ENCODE measurements around the gene PMFBP1.

PMFBP1 gene

DNA sequence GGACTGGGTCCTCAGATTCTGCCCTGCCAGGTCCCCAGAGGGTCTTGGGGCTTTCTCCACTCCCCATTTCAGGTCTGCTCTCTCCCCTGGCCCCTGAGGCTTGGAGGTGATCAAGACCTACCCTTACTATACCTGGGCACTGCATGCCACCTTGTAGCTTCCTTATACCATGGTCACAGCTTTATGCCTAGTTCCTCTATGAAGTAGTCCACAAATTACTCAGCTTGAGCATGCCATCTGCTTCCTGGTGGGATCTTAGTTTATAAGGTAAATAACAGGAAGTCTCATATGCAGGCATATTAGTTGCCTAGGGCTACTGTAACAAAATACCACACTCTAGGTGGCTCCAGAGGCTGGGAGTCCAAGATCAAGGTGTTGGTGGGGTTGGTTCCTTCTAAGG, 11.0 kb upstream of the PMFBP1 start:
- DNase-seq (ENCODE audit: low read depth in 2 of 2): no peak

GRCh38 chr16:72179204-72179970, 7.4 kb upstream of the PMFBP1 start:
- DNase-seq (ENCODE audit: low read depth in 2 of 2): no peak

DNA sequence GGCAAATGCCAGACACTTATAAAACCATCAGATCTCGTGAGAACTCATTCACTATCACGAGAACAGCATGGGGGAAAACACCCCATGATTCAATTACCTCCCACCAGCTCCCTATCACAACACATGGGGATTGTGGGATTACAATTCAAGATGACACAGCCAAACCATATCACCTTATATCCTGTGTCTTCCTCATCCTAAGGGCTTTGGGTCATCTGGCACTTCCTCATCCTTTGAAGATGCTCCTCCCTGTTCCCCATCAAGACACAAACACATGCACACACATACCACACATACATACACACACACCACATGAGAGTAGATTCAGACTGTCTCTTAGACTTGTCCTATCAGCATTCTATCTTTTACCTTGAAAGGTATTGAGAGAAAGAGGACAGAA, 2.8 kb upstream of the PMFBP1 start:
- no peak for DNase-seq (ENCODE audit: low read depth in 2 of 2)

DNA sequence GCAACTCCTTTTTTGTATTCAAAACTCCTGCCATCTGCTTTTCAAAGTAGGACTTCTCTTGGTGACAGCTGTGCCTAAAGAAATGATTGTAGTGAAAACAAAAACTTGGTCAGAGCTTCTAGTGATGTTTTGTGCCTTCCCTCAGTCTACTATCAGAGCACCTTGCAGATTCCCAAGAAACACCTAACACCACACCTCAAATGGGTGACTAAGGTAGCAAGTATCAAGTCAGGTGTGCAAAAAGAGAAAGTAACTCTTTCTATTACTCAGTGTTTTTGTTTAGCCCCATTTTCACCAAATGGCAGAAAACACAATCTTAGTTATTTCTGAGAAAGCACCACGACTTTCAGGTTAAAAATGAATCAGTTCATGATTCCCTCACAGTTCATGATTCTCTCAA, 2.0 kb upstream of the PMFBP1 start:
- no peak for DNase-seq (ENCODE audit: low read depth in 2 of 2)

DNA sequence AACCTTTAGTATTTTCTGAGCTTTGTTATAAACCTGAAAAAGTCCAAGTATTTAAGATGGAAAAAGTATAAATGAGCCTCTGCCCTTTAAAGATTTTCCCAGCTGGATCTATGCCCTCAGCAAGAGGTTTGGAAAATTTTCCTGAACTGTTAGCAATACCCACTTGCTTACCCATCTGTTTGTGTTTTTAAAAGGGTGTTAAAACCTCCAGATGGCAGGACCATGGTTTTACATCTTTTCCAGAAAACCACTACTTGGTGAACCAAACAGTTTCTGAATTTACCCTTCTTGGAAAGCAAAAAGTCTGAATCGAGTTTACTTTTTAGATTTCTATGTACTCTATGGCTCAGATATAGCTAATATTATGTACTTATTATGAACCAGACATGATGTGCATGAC, 719 bp downstream of the PMFBP1 start:
- DNase-seq (ENCODE audit: low read depth in 2 of 2): no peak

GRCh38 chr16:72169708-72170107, 2.2 kb downstream of the PMFBP1 start:
- no peak for DNase-seq (ENCODE audit: low read depth in 2 of 2)

GRCh38 chr16:72168365-72168764, 3.6 kb downstream of the PMFBP1 start:
- no peak for DNase-seq (ENCODE audit: low read depth in 2 of 2)

DNA sequence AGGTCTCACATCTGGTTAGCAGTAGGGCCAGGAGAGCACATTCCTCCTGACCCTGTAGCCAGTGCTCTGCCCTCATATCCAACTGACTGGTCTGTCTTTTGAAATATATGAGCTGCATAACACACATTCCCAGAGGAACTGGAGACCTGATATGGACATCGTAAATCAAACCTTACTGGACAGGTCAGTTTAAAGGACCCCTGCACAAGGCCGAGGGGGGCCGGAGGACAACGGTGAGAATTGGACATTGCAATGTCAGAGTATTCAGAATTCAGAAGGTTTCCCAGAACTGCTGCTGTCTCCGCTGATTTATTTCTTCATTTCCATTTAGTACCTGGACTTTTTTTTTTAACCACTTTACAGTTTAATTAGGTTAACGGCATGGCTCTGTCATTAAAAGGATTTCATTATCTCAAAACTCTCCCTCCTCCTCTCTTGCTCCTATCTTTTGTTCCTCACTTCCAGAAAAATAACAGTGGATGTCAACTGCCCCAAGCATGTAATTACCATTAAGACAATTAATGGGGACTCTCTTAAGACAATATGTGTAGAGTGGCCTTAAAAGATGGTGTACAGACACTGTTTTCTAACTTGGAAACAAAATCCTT, 4.9 kb downstream of the PMFBP1 start:
- DNase-seq (ENCODE audit: low read depth in 2 of 2): no peak

DNA sequence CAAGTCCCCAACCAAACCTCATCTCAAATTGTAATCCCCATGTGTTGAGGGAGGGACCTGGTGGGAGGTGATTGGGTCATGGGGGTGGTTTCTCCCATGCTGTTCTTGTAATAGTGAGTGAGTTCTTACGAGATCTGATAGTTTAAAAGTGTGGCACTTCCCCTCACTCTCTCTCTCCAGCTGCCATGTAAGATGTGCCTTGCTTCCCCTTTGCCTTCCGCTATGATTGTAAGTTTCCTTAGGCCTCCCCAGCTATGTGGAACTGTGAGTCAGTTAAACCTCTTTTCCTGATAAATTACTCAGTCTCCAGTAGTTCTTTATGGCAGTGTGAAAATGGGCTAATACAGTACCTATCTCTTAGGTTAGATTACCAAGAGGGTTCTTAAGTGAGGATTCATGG, 5.8 kb downstream of the PMFBP1 start:
- DNase-seq (ENCODE audit: low read depth in 2 of 2): no peak

- no peak for DNase-seq (ENCODE audit: low read depth in 2 of 2)
Observed at GRCh38 chr16:72164691-72165090, 7.3 kb downstream of the PMFBP1 start.

- DNase-seq (ENCODE audit: low read depth in 2 of 2): no peak
Observed at GRCh38 chr16:72162105-72162692, 9.8 kb downstream of the PMFBP1 start.

- no peak for DNase-seq (ENCODE audit: low read depth in 2 of 2)
Observed at GRCh38 chr16:72159801-72160200, 12.2 kb downstream of the PMFBP1 start.

GRCh38 chr16:72159386-72159785, 12.6 kb downstream of the PMFBP1 start:
- DNase-seq (ENCODE audit: low read depth in 2 of 2): no peak

DNA sequence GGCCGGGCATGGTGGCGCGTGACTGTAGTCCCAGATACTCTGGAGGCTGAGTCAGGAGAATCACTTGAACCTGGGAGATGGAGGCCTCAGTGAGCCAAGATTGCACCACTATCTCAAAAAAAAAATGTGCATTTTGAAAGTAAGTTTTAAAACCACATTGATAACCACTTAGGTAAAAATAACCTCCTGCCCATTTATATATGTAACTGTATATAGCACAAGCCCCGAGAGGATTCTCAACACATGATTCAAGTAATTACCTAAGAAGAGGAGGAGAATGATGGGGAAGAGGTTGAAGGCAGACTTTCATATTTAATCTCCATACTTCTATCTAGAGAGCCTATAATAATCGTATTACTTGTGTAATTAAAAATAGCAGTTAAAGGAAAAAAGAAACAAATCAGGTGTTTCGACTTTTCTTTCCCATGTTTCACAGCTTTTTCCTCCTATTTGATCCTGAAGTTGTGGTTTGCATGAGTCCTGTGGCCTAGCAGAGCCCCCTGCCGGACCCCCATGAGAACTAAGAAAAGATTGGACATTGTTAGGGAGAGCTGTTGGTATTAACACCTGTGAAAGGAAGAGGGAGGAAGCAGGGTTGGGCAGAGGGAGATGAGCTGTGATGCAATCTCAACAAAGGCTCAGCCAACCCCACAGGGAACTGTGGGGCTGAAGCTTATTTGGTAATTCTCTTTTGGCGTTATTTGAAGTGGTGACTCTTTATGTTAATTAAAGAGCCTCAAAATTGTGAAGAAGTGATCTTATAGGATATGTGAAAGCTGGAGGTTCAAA, 22.1 kb downstream of the PMFBP1 start:
- DNase-seq (ENCODE audit: low read depth in 2 of 2): no peak

DNA sequence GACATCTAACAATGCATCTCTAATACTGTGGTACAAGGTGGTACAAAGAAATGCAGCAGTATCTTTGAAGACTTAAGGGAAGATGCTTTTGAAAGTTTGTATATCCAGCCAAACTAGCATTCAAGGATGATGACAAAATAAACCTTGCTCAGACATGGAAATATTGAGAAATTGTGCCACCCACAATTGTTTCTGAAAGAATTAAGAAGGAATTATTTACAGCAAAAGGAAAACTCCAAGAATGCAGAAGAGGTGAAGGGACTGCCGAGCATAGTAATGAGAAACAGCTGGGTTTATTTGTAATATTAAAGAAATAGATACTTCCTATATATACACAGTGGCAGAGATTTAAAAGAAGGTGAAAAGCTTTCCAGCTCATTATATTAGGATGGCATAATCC, 29.5 kb downstream of the PMFBP1 start:
- no peak for DNase-seq (ENCODE audit: low read depth in 2 of 2)

DNA sequence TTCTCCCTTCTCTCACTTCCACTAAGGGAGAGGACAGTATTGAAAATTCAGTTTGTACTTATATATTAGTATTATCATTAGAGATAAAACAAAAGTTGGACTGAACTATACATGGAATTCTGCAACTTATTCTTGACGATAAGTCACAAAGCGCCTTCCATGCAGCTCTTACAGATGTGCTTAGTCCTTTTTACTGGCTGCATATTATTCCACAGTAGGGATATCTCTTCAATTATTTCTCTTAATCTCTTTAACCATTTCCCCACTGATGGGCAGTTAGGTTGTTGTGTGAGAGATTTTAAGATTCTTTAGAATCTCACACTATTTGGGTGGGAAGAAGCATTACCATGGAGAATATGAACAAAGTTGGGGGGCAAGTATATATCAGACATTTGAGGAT, 32.0 kb downstream of the PMFBP1 start:
- DNase-seq (ENCODE audit: low read depth in 2 of 2): no peak

DNA sequence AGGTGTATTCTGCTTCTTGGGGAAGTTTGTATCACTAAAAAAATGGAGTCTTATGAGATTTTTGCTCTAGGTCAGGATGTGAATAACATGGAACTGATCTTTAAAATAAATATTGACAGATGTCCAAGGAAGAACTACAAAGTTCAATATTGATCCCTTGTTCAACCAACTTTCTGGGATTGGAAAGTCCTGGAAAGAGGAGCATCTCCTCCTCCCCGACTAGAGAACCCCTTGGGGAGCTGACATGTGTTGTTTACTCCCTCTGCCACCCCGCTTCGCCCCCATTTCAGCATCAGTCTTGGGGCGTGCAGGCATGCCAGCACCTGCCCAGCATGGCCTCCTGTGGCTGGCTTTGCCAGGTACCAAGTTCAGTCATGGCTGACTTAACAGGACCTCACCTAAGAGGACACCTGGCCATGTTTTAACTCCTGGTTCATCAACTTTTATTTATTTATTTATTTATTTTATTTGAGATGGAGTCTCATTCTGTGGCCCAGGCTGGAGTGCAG, 33.8 kb downstream of the PMFBP1 start:
- no peak for DNase-seq (ENCODE audit: low read depth in 2 of 2)

GRCh38 chr16:72137380-72138063, 34.4 kb downstream of the PMFBP1 start:
- DNase-seq (ENCODE audit: low read depth in 2 of 2): no peak

GRCh38 chr16:72134507-72134906, 37.4 kb downstream of the PMFBP1 start:
- DNase-seq (ENCODE audit: low read depth in 2 of 2): no peak

- no peak for DNase-seq (ENCODE audit: low read depth in 2 of 2)
Observed at GRCh38 chr16:72132726-72133125, 39.2 kb downstream of the PMFBP1 start.

DNA sequence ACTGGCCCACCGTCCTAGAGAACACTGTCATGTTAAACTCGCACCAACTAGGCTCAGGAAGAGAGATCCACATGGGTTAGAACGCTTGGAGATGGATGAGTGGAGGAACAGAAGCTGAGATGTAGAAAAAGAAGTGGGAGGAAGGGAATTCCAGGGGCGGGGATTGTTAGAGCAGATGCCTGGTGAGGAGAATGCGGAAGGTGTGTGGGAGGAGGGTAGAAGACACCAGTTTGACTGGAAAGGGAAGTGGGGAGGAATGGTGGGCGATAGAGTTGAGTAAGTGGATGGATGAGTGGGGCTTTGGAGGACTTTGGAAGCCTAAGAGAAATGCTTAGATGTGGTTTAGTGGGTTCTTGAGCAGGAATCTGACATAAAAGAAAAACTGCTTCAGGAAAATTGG, 40.9 kb downstream of the PMFBP1 start:
- no peak for DNase-seq (ENCODE audit: low read depth in 2 of 2)
